H1 (cell line): ENCODE measurements around the gene AP2B1. TPM values are rescaled to one million over a fixed set of nuclear protein-coding genes. Genes with fewer than 3 reads are reported as not detected.

Experiments
- CHD7 ChIP-seq: fragments of 300-600 bp; sonication (generic); IDR thresholded peaks from 2 replicates; pipeline ENCODE4 v1.7.1; 2012; ENCODE audit warnings: low read length, moderate library complexity, mild to moderate bottlenecking, inconsistent platforms; ENCODE audit not compliant: insufficient replicate concordance
- CTCF ChIP-seq, 3 experiments: IDR thresholded peaks; 1 replicate in 2 of 3; 2 replicates in 1 of 3; pipeline versions ENCODE4 v1.5.1 to v1.6.1; 2011; ENCODE audit warnings: low read length in 3 of 3, mild to moderate bottlenecking in 3 of 3, inconsistent platforms in 2 of 3, low read depth in 1 of 3, moderate library complexity in 1 of 3; ENCODE audit not compliant: insufficient read depth in 1 of 3; ENCODE audit errors: control extremely low read depth in 1 of 3
- JUND ChIP-seq: IDR thresholded peaks from 2 replicates; pipeline ENCODE4 v1.6.1; 2011; ENCODE audit warnings: mild to moderate bottlenecking, improper control_type of control experiment, low read length
- POLR2A ChIP-seq, 2 experiments: IDR thresholded peaks; 1 replicate in 1 of 2; 2 replicates in 1 of 2; pipeline ENCODE4 v1.6.1; 2011; ENCODE audit warnings: low read depth in 2 of 2, low read length in 2 of 2, mild to moderate bottlenecking in 2 of 2; ENCODE audit errors: control extremely low read depth in 1 of 2
- POU5F1 ChIP-seq: IDR thresholded peaks from 2 replicates; pipeline ENCODE4 v1.6.1; 2011; ENCODE audit warnings: low read depth, mild to moderate bottlenecking, low read length, moderate library complexity
- RNF2 ChIP-seq: fragments of 200-900, 300-1000 bp; sonication (generic); IDR thresholded peaks from 2 replicates; pipeline ENCODE4 v1.7.1; 2016; ENCODE audit warnings: borderline replicate concordance, low read depth, mild to moderate bottlenecking, antibody characterized with exemption, low read length; ENCODE audit not compliant: poor library complexity, severe bottlenecking; ENCODE audit errors: missing control alignments
- SIRT6 ChIP-seq: IDR thresholded peaks from one replicate; pipeline ENCODE4 v1.7.1; 2012; ENCODE audit warnings: low read length, inconsistent platforms
- SP1 ChIP-seq: IDR thresholded peaks from 2 replicates; pipeline ENCODE4 v1.6.1; 2011; ENCODE audit warnings: low read depth, low read length
- polyA plus RNA-seq, 7 experiments: library from polyadenylated mRNA; depleted of rRNA in 3 of 7; stranded (reverse) in 5 of 7; unstranded in 2 of 7; fragments of >200 nt in 5 of 7; fragments of 200-250 nt in 2 of 7; gene quantifications; 1 replicate in 5 of 7; 2 replicates in 1 of 7; 4 replicates in 1 of 7; pipeline versions ENCODE4 v1.2.1 to v1.2.3, GENCODE V29; 2011 to 2013; ENCODE audit warnings: missing spikeins in 2 of 7, mixed read lengths in 2 of 7
- total RNA-seq: library from RNA; stranded (reverse); fragmentation: NEBNext Ultra II Directional; extraction: Animal tissue kit (Norgen Biotek cat#: 25700); gene quantifications from 2 replicates; pipeline ENCODE4 v1.2.1, GENCODE V29; 2021

AP2B1 gene
- total and polyA plus RNA-seq, 2 of the 8 experiments (the other 6 are each of a cell fraction or from before 2014, with no cell fraction given) = 95.5 to 199 TPM

- TF ChIP-seq CHD7 (no peak), SIRT6 (no peak), CTCF (IDR thresholded peaks at IDR 0.05; ENCODE audit: control extremely low read depth in 1 of 3, insufficient read depth in 1 of 3, low read depth in 1 of 3, low read length in 3 of 3) (no peak), POU5F1 (no peak), JUND (no peak), POLR2A (IDR thresholded peaks at IDR 0.05; ENCODE audit: control extremely low read depth in 1 of 2, low read depth in 2 of 2, low read length in 2 of 2) (no peak), SP1 (no peak), RNF2 (no peak)
Observed at GRCh38 chr17:35586569-35587073, 501 bp upstream of the AP2B1 start (continued).
